ENCODE data around the gene GPLD1.
A peak's percentile ranks its signal among the peaks of the same experiment; 100 is the strongest.

The GPLD1 gene

DNA sequence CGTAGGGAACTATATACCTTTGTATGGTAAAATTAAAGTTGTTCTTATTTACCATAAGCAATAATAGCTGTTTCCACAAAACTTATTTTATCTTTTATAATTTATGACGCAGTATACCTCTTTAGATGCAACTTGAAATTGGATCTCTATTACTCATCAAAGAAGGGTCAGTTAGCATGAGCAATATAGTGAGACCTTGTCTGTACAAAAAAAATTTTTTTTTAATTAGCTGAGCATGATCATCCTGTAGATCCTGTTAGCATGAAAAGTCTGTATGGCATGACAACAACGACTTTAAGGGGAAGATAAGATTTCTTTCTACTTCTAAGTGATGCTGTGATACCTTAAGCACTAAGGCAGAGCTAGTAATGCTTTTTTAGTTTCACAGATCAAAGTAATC lies 11.3 kb upstream of the GPLD1 start:
- DNase-seq: no peak

DNA sequence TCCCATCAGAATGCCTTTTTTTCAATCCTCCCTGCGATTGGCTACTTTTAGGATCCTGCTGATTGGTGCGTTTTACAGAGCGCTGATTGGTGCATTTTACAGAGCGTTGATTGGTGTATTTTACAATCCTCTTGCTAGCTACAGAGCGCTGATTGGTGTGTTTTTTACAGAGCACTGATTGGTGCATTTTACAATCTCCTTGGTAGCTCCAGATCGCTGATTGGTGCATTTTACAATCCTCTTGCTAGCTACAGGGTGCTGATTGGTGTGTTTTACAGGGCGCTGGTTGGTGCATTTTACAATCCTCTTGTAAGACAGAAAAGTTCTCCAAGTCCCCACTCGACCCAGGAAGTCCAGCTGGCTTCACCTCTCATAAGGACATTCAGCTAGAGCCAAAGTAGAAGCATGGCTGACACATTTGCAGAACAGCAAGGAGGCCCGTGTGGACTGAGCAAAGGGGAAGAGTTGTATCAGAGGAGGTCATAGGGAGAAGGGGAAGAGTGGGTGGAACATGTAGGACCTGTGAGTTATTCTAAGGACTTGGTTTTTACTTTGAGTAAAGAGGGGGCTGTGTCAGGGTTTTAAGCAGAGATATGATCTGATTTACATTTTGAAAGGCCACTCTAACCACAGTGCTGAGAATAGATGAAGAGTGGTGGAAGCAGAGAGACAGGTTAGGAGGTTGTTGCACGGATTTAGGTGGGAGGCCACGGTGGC lies 8.0 kb upstream of the GPLD1 start:
- no peak for DNase-seq

DNA sequence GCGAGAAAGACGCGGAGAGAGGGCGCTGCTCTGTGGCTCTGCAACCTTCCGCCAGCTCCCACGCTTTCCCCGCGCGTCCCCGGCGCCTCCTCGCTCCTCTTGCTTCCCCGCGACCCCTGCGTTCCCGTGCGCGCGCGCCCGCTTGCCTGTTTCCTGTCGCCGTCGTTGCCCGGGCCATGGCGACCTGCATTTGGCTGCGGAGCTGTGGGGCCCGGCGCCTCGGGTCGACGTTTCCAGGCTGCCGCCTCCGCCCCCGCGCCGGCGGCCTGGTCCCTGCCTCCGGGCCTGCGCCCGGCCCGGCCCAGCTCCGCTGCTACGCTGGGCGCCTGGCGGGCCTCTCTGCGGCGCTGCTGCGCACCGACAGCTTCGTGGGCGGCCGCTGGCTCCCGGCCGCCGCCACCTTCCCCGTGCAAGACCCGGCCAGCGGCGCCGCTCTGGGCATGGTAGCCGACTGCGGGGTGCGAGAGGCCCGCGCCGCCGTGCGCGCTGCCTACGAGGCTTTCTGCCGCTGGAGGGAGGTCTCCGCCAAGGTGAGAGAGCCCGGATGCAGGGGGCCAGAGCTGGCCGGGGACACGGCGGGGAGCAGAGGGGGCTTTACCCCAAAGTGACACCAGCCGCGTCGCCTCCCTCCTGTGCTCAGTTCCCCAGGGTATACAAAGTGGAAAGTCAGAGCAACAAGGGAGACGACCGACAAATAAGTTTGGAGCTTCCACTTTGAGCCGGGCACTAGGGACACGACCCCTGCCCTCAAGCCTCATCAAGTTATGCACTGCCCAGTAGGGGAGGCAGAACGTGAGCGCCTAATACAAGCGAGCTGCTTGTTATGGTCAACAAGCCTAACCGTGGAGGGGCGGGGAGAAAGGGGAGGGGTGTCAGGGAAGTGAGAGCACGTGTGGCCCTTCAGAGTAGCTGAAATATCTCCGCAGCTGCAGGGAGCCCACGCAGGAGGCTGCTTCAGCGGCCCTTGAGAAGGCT lies 5.7 kb upstream of the GPLD1 start, which contains the start of gene ALDH5A1:
Gene ALDH5A1 (plus strand): TSS at position 149 of the 975 bp plus-strand sequence. CDS start 28 bp downstream, at position 177.
- DNase-seq: peak; percentile 44

DNA sequence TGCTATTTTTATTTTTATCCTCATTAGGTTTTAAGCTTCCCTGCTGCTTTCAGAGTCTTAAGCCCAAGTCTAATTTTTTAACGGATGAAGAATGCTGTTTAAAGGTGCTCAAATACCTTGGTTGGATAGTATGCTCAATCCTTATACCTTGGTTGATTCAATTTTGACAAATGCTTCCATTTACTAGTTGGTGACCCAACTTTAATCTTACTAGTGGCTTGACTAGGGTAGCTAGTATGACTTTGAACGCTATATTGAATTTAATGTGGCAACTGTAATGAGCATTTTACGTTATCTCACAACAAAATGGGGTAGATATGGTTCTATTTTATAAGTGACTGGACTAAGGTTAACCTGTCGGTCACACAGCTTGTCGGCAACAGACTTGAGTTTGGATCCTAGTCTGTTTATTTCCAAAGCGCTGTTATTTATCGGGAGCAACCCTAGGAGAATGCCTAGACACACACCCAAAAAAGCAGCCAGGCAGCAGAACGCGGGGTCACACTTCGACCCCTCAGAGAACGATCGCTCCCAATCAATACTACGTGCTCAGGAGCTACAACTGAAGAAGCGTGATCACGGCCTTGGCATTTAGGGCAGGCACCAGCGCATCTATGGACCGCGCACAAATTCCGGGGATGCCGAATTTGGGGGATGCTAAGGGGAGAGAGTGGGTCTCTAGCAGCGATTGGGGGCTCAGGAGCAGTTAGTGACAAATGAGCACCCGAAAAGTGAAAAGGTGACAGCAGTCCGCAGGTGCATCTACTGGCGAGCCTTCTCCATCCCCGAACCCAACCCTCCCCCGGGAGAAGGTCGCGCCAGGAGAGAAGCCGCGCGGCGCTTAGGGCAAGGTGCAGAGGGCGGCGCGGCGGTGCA lies 4.8 kb upstream of the GPLD1 start:
- no peak for DNase-seq

DNA sequence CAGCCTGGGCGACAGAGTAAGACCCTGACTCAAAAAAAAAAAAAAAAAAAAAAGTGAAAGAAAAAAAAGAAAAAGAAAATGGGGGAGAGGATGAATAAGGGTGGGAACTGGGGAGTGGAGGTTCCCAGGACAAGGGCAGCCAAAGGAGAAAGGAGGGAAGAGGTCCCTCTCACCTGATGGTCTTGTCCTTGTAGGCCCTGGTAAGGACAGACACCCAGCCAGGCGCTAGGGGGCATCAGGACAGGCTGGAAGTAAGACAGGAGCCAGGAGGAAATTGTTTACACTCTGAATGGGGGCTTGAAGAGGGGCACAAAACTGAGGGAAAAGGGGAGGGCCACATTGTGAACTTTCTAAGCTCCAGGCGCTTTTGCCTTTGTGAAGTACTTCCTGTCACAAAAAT lies 3.1 kb upstream of the GPLD1 start:
- DNase-seq: no peak

DNA sequence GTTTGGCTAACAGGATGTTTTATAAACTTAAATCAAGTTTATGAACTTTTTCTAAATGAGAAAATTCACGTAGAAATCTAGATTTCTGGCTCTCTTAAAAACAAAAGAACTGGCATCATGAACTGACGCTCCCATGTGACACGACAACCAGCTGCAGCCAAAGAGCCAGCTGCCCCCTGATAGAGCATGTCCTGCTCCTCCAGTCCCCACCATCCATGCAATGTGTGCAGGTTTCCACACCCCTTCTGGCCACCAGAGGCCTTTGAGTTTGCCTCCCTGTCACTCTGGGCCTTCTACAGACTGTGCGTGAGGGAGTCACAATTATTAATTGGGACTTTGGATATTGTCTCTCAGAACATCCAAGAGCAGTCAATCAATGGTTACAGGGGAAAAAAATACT lies 1.6 kb upstream of the GPLD1 start:
- no peak for DNase-seq

DNA sequence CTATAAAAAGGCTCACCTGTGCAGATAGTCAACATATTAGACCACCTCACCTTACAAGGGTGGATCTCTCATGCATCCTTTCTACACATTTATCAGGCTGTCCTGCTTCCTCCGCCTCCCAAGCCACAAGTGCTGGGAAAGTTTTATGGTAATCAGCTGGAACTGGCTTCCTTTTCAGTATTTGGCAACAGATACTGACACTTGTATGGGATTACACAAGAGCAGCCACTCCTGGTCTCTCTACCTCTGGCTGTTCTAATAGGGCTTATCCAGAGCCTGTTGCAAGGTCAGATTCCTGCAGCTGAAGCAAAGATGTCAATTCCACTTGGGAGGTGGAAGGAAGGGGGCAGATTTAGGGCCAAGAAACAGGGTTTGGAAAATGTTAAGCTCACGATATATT lies 503 bp upstream of the GPLD1 start:
- DNase-seq: no peak

DNA sequence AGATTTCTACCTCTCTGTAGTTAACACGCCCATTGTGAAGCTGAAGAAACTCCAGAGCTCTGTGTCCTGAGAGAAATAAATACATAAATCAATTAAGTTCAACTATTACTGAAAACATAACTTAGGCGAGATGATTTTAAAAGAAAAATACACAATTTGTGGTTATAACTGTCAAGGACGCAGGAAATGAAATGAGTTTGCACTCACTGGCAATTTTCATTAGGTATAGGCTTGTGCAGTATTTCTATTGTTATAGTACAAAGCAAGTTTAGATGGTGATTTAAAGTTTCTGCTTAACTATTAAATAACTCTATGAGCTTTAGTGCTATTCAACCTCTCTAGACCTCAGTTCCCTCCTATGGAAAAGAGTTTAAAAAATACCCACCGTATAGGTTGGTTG lies 3.3 kb downstream of the GPLD1 start:
- DNase-seq: no peak

DNA sequence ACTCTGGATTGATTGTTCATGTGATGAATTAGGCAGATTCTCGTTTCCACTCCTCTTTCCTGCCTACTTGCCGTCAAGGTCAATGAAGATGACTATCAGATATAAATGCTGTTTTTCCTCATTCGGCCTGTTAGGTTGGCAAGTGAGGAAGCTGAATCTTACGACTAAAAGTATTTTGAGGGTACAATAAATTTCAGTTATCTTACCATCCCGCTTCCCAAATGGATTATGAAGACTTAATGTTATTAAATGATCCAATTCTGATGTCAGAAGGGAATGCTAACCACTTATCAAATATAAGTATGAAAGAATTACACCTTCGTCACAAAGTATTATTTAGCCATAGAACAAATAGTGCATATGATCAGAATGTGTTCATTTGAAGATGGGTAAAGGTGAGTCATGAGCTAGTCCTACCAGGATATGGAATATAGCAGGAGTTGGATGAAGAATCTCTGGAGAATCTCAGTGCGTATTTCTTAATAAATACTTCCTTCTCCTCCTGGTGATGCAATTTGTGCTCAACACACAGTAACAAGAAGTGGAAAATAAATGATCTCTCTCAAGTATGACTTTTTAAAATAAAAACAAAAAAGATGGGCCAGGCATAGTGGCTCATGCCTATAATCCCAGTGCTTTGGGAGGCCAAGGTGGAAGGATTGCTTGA lies 4.6 kb downstream of the GPLD1 start:
- no peak for DNase-seq

DNA sequence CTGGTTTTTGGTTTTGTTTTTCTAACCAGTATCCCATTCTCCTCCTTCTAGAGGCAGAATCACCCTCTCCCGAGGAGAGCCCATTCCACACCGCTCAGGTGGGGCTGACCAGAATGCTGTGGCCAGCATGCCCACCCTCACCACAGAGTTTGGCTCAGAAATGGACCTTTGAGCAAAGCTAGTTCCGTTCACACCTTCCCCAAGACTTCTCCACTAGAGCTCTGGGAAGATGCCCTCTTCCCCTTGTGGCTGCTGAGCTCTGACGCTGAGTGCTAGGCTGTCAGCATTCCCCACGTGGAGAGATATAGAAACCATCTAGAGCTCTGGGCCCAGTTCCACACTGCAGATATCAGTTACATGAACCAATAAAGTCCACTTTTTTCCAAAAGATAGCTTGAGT lies 7.9 kb downstream of the GPLD1 start:
- no peak for DNase-seq

DNA sequence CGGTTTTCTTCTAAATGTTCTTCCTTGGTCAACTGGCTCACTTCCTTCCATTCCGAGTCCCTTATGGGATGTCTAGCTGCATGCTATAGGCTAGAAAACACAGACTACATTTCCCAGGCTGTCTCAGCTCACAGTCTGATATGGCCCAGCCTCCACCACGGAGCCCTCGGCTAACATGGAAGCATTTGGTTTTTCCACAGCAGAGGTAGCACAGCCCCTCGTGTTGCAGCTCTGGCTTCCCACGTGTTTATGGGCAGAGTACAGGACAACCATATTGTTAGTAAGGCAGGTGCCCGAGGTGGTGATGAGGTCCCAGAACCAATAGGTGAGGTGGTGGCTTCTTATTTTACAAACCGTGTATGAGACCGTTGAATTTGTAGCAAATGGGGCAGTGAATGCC lies 8.7 kb downstream of the GPLD1 start:
- DNase-seq: no peak

DNA sequence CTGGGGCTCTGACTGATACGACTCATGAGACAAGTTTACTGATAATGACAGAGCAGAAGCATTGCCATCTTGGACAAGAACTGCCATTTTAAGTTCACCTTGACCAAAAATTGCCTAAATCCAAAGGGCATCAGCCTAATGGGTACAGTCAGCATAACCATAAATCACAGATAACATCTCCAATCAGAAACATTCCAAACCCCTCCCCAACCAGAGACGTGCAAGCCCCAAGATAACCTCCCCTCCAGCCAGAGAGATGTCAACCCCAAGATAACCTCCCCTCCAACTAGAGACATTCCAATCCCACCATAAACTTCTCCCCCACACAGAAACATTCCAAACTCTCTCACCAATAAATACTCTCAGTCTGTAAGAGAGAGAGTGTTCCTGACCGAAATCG lies 10.5 kb downstream of the GPLD1 start:
- DNase-seq: no peak

DNA sequence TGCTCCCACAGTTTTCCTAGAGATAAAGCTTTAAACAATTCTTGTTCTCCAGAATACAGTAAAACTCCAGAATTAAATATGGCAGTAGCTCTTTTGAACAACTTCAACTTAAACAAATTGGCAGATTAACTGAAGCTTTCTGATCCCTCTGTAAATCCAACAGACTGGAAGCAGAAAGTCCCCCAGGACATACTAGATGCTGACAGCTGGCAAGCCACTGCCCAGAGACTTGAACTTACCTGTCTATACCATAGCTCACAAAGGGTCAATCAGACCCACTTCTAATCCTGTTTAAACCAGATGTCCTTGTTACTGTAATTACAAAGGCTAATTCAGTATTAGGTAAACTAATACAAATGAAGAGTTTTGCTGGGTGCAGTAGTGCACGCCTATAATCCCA lies 12.3 kb downstream of the GPLD1 start:
- DNase-seq: no peak

DNA sequence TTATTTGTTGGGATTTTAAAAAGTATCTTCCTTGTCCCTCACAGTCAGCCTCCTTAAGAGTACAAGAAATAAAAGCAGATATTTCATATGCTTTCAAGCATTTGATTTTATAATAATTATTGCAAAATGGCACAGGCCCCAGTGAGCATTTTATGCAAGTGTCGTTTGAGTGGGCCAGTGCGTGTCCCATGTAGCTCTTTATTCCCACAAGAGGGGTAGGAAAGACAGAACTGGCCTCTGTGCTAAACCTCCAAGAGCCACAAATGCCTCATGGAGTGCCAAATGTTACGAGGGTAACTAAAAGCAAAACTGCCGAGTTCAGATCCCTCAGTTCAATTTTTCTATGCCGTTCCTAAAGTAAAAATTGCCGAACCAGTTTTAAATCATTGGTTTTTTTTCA lies 12.7 kb downstream of the GPLD1 start:
- no peak for DNase-seq

DNA sequence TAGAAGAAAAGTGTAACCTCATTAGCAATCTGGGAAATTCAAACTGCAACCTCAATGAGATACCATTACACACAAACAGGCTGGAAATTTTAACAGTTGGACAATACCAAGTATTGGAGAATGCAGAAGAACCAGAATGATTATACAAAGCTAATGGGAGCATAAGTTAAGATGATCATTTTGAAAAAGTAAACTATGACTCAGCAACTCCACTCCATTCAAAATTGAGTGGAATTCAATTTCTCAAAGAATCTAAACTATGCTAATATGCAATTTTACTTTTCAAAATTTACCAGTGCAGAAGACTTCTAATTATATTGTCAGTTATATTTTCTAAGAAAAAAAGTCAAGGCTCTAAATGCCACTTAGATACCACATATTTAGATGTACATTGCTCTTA lies 17.2 kb downstream of the GPLD1 start:
- DNase-seq: no peak

DNA sequence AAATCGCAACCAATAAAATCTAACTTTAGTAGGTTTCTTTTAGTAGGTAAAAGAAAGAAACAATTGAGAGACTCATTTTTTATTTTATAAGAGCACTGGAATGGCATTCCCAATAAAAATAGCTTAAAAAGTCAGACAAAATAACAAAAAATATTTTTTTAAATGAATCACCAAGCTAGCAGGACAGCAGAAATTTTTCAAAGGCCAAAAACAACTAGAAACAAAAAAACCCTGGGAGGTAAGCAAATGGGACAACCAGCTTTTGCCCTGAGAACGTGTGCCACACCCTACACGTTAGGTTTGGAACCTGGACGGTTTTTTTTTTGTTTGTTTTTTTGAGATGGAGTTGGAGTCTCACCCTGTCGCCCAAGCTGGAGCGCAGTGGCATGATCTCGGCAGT lies 19.6 kb downstream of the GPLD1 start:
- DNase-seq: no peak

DNA sequence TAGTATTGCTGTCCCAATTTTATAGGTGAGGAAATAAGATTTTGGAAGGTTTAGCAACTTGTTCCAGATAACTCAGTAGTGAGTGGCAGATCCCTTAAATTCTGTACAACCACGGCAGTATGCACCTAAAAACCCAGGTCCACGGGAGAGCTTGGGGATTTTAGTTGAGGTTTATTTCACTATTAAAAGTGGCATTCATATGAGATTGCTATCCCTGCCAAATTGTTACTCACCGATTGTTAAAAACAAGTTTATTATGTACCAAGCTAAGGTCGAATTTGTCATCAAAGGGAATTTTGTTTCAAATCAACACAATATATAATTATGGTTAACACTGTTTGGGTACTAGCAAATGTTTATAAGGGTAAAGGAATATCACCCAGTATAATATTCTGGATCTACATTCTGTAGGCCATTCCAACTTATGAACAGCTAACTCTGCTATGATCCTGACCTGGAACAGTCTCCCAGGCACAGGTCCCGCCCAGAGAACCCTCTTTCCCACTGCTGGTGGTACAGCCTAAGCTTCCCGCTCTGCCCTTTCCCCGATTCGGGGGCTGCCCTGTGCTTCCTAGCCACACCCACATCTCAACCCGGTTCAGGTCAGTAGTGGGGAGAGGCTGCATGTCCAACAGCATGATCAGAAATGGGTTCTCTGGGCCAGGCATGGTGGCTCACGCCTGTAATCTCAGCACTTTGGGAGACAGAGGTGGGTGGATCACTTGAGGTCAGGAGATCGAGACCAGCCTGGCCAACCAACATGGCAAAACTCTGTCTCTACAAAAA lies 24.9 kb downstream of the GPLD1 start:
- no peak for DNase-seq

DNA sequence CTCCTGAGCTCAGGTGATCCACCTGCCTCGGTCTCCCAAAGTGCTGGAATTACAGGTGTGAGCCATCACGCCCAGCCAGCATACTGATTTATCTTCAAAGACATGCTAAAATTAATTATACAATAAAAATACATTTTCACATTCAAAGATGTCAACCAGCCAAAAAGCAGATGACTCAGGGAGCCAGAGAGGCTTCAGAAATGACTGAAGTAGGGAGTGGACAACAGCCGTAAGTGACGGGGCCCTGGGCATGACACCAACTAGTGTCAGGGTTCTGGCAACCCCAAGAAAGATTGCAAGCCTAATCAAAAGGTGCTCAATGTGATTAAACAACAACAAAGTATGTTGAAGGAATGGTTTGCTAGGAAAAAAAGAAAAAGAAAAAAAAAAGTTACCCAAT lies 28.4 kb downstream of the GPLD1 start:
- DNase-seq: no peak

DNA sequence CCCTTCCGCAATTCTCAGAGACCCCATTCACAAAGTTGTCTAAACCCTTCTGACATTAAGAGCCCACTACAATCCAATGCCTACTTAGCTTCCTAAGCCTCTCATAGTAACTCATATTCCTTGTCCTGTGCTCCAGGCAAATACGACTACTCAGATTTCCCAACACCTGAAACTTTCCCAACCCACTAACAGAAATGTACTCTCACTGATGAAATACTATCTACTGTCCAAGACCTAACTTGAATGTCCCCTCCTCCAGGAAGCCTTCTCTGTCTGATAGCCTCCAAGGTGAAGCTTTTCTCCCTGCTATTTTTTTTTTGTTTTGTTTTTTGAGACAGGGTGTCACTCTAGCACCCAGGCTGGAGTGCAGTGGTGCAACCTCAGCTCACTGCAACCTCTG lies 30.4 kb downstream of the GPLD1 start:
- no peak for DNase-seq

DNA sequence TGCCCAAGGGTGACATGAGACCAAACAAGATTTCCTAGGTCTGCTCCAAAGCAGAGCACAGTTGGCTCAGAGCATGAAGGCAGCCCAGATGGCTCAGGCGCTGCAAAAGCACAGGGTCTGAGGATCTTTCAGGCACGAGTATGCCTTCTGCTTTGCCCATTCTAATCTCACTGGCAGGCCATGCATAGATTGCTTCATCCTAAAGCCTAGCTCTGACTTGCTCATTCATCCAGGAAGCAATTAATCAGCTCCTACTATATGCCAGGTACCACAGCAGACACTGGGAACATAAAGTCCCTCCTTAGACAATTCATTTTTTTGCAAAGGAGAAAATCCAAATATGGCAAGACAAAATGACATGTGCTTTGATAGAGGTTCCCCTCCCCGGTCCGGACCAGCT lies 31.2 kb downstream of the GPLD1 start:
- no peak for DNase-seq

DNA sequence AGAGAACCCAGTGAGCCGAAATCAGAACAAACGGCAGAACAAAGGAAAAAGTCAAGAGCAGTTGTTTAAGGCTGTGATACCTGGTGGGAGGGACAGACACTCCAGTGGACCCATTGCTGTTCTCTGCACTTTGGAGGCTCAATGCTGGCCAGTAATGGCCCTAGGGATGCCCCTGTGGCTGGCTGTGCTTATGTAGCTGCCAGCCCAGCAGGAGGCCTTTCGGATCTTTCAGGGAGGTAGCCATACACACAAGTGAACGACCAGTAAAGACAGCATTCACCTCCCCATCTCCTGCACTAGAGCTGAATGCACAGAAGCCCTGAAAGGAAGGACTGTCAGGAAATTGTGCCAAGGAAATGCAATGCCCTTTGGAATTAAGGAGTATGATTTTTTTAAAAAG lies 34.3 kb downstream of the GPLD1 start:
- DNase-seq: no peak

DNA sequence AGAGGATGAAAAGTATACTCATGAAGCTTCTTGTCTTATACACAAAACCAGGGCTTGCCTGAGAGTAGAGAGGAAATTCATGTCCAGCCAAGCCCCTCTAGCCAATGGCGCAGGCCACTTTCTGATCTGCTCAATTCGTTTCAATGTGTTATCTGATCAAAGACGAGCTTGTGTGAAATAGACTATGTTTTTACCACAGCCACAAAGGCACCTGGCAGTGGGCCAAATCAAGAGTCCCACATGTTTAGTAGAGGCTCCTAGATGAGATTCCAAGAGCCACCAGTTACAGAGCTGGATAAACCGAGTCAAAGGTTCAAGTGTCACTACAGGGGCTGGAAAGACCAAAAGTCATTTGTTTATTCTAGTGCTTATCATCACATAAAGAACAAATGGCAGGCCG lies 34.9 kb downstream of the GPLD1 start:
- DNase-seq: no peak
